Calu3 (cell line): ENCODE results near the gene SETBP1. TPM values are rescaled to one million over a fixed set of nuclear protein-coding genes. Genes with fewer than 3 reads are reported as not detected.

Source experiments
- BruUV-seq: library from RNA; stranded (reverse); fragments of 400-500 nt; replicated peaks from 2 replicates; lab custom pipeline; 2021; lab: Mats Ljungman, UMichigan
- CTCF ChIA-PET: fragments of 300-600 bp; sonication (Branson Sonifier 250); formaldehyde crosslinking; loops from one replicate; lab custom pipeline; 2022; ENCODE audit warnings: antibody characterized with exemption; lab: Charles Lee
- DNase-seq: peaks from one replicate; pipeline ENCODE4 v3.0.0; 2022
- H3K27ac Mint-ChIP-seq: one replicate; pipeline ENCODE4 v1.8.0; 2022; ENCODE audit warnings: mixed read lengths; ENCODE audit not compliant: unreplicated experiment
- H3K27me3 Mint-ChIP-seq: one replicate; pipeline ENCODE4 v1.8.0; 2022; ENCODE audit warnings: mixed read lengths; ENCODE audit not compliant: unreplicated experiment
- H3K36me3 Mint-ChIP-seq: one replicate; pipeline ENCODE4 v1.8.0; 2022; ENCODE audit warnings: mild to moderate bottlenecking, moderate library complexity, mixed read lengths; ENCODE audit not compliant: insufficient read depth, unreplicated experiment
- H3K4me1 Mint-ChIP-seq: one replicate; pipeline ENCODE4 v1.8.0; 2022; ENCODE audit warnings: mild to moderate bottlenecking, low read depth, mixed read lengths; ENCODE audit not compliant: unreplicated experiment
- H3K4me3 Mint-ChIP-seq: one replicate; pipeline ENCODE4 v1.8.0; 2022; ENCODE audit warnings: mild to moderate bottlenecking, low read depth, moderate library complexity, mixed read lengths; ENCODE audit not compliant: unreplicated experiment
- H3K9me3 Mint-ChIP-seq: one replicate; pipeline ENCODE4 v1.8.0; 2022; ENCODE audit warnings: low read depth, mixed read lengths; ENCODE audit not compliant: unreplicated experiment
- CTCF ChIP-seq: fragments of 200-600 bp; IDR thresholded peaks from one replicate; pipeline ENCODE4 v1.8.0; 2022; ENCODE audit warnings: antibody characterized with exemption; ENCODE audit not compliant: unreplicated experiment
- intact Hi-C: fragments of 100-400 bp; cut with micrococcal nuclease; formaldehyde crosslinking; loops from one replicate; pipeline ENCODE4 v1.10.0; 2022; ENCODE audit not compliant: unreplicated experiment
- total RNA-seq: library from RNA; stranded (reverse); gene quantifications from 2 replicates; pipeline ENCODE4 v1.2.3, GENCODE V29; 2022

Gene SETBP1
- total RNA-seq, 1 experiment from 2014 or later: 6.0 TPM

GRCh38 chr18:44826418-44827259 lies 146.0 kb downstream of the SETBP1 start:
- Mint-ChIP-seq H3K27me3 (no peaks in the 10 kb centered on the region), H3K9me3 (no peaks in the 10 kb centered on the region), H3K36me3 (no peaks in the 10 kb centered on the region), H3K4me3 (no peak overlapping the region), H3K27ac (peak overlapping the region; percentile 70), H3K4me1 (peaks cover 31% of the 10 kb centered on the region)
- intact Hi-C loops: no loop called here
- BruUV-seq: no TSS peak
- no peak for TF ChIP-seq CTCF
- DNase-seq: peak; percentile 41
- CTCF ChIA-PET: interaction anchor here (1.0 kb wide), 1 partner anchor 15 kb away, joined by 3 read pairs; no protein-coding TSS in a partner anchor

GRCh38 chr18:44828080-44828479 lies 147.4 kb downstream of the SETBP1 start:
- peaks cover 22% of the 10 kb centered on the region for H3K4me1 Mint-ChIP-seq
- no peak overlapping the region for H3K27ac Mint-ChIP-seq
- H3K9me3 Mint-ChIP-seq: no peaks in the 10 kb centered on the region
- no peak for DNase-seq
- TF ChIP-seq CTCF: no peak
- CTCF ChIA-PET: no interaction called here
- BruUV-seq: no TSS peak
- intact Hi-C loops: no loop called here
- H3K36me3 Mint-ChIP-seq: no peaks in the 10 kb centered on the region
- H3K4me3 Mint-ChIP-seq: no peak overlapping the region
- no peaks in the 10 kb centered on the region for H3K27me3 Mint-ChIP-seq

GRCh38 chr18:44830581-44830980 lies 149.9 kb downstream of the SETBP1 start:
- CTCF ChIA-PET: no interaction called here
- intact Hi-C loops: no loop called here
- peaks cover 11% of the 10 kb centered on the region for H3K4me1 Mint-ChIP-seq

GRCh38 chr18:44833786-44834185 lies 153.1 kb downstream of the SETBP1 start:
- no peak overlapping the region for H3K4me3 Mint-ChIP-seq
- peaks cover 1% of the 10 kb centered on the region for H3K4me1 Mint-ChIP-seq
- H3K9me3 Mint-ChIP-seq: no peaks in the 10 kb centered on the region
- H3K27ac Mint-ChIP-seq: no peak overlapping the region
- no peaks in the 10 kb centered on the region for H3K36me3 Mint-ChIP-seq
- TF ChIP-seq CTCF: no peak
- CTCF ChIA-PET: no interaction called here
- H3K27me3 Mint-ChIP-seq: no peaks in the 10 kb centered on the region
- no TSS peak for BruUV-seq
- DNase-seq: no peak
- intact Hi-C loops: no loop called here

More at GRCh38 chr18:44830581-44830980, 149.9 kb downstream of the SETBP1 start:
- no peak for TF ChIP-seq CTCF
- H3K4me3 Mint-ChIP-seq: no peak overlapping the region
- H3K27ac Mint-ChIP-seq: no peak overlapping the region
- H3K9me3 Mint-ChIP-seq: no peaks in the 10 kb centered on the region
- BruUV-seq: no TSS peak
- H3K36me3 Mint-ChIP-seq: no peaks in the 10 kb centered on the region
- no peaks in the 10 kb centered on the region for H3K27me3 Mint-ChIP-seq
- no peak for DNase-seq
